ENCODE results near the gene MTTP. TPM values are rescaled to one million over a fixed set of nuclear protein-coding genes. Genes with fewer than 3 reads are reported as not detected.

The MTTP gene
- total and polyA plus RNA-seq, 2 experiments from 2014 or later = not detected

- Histone ChIP-seq H3F3A (ENCODE audit: insufficient read depth) (no peaks in the 10 kb centered on the region), H3K9me2 (ENCODE audit: insufficient read depth) (no peaks in the 10 kb centered on the region), H3K4me3 (no peak overlapping the region), H2AFZ (no peak overlapping the region), H3K9ac (no peak overlapping the region), H4K20me1 (ENCODE audit: insufficient read depth) (no peaks in the 10 kb centered on the region), H3K27me3 (replicated peaks; ENCODE audit: insufficient read depth) (no peaks in the 10 kb centered on the region), H3K79me2 (ENCODE audit: insufficient read depth) (no peaks in the 10 kb centered on the region), H3K4me1 (ENCODE audit: insufficient read depth) (no peaks in the 10 kb centered on the region), H3K9me3 (ENCODE audit: low read depth) (no peaks in the 10 kb centered on the region), H3K27ac (no peak overlapping the region), H3K36me3 (ENCODE audit: low read depth) (no peaks in the 10 kb centered on the region), H3K4me2 (ENCODE audit: unreplicated experiment) (no peak overlapping the region)
- in situ Hi-C loops (cut with MboI) = no loop called here
- TF ChIP-seq EZH2 (IDR thresholded peaks at IDR 0.05; ENCODE audit: insufficient read depth, poor library complexity, severe bottlenecking) (no peak), EZH2phosphoT487 (IDR thresholded peaks at IDR 0.05; ENCODE audit: insufficient read depth, low read depth) (no peak)
- no peak for DNase-seq
Measured at GRCh38 chr4:99629962-99630554, 55.4 kb downstream of the MTTP start.

DNA sequence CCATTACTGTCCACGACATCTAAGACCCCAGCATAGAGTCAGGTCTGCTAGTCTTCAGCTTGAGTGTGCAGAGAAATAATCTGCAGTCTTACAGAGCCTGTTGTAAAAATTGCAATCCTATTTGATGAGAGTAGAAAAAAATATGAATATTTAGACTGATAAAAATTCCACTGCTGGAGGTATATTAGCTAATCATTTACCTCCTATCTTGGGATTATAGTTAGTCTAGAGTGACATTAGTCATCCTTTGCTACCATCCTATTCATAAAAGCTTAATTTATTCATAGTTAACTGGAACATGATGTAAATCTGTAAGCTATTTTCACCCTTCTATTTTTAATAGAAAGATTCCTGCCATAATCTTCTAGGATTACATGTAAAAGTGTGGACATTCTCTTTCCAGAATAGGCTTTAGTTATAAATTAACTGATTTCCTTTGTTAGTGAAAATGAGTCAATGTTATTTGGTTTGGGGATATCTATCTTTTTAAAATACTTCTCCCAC is 56.3 kb downstream of the MTTP start:
- in situ Hi-C loops (cut with MboI) = no loop called here
- H3K4me1 ChIP-seq (ENCODE audit: insufficient read depth) = no peaks in the 10 kb centered on the region
- no peaks in the 10 kb centered on the region for H3K79me2 ChIP-seq (ENCODE audit: insufficient read depth)
- H2AFZ ChIP-seq = no peak overlapping the region
- H3K27ac ChIP-seq = no peak overlapping the region
- H3K9me2 ChIP-seq (ENCODE audit: insufficient read depth) = no peaks in the 10 kb centered on the region
- WGBS, 2 experiments (ENCODE audit: low coverage in 1 of 2, low lambda C conversion rate in 2 of 2, missing lambda C conversion rate in 2 of 2) = 4 to 6% methylated on average over 1 of the region's 1 CpG
- no peaks in the 10 kb centered on the region for H3K36me3 ChIP-seq (ENCODE audit: low read depth)
- H4K20me1 ChIP-seq (ENCODE audit: insufficient read depth) = no peaks in the 10 kb centered on the region
- H3K9ac ChIP-seq = no peak overlapping the region
- TF ChIP-seq EZH2 (IDR thresholded peaks at IDR 0.05; ENCODE audit: insufficient read depth, poor library complexity, severe bottlenecking) (no peak), EZH2phosphoT487 (IDR thresholded peaks at IDR 0.05; ENCODE audit: insufficient read depth, low read depth) (no peak)
- H3K27me3 ChIP-seq (replicated peaks; ENCODE audit: insufficient read depth) = no peaks in the 10 kb centered on the region
- H3K4me3 ChIP-seq = no peak overlapping the region
- H3K9me3 ChIP-seq (ENCODE audit: low read depth) = no peaks in the 10 kb centered on the region
- DNase-seq = no peak
- no peak overlapping the region for H3K4me2 ChIP-seq (ENCODE audit: unreplicated experiment)
- H3F3A ChIP-seq (ENCODE audit: insufficient read depth) = no peaks in the 10 kb centered on the region

GRCh38 chr4:99633772-99634171 is 59.1 kb downstream of the MTTP start:
- Histone ChIP-seq H4K20me1 (ENCODE audit: insufficient read depth) (no peaks in the 10 kb centered on the region), H3K79me2 (ENCODE audit: insufficient read depth) (no peaks in the 10 kb centered on the region), H3K4me2 (ENCODE audit: unreplicated experiment) (no peak overlapping the region), H3K36me3 (ENCODE audit: low read depth) (no peaks in the 10 kb centered on the region), H3K4me3 (no peak overlapping the region), H3K9me3 (ENCODE audit: low read depth) (no peaks in the 10 kb centered on the region), H3K27ac (no peak overlapping the region), H3K27me3 (replicated peaks; ENCODE audit: insufficient read depth) (no peaks in the 10 kb centered on the region), H3K9ac (no peak overlapping the region), H2AFZ (no peak overlapping the region), H3K4me1 (ENCODE audit: insufficient read depth) (no peaks in the 10 kb centered on the region), H3F3A (ENCODE audit: insufficient read depth) (no peaks in the 10 kb centered on the region), H3K9me2 (ENCODE audit: insufficient read depth) (no peaks in the 10 kb centered on the region)
- DNase-seq = no peak
- in situ Hi-C loops (cut with MboI) = no loop called here
- TF ChIP-seq EZH2 (IDR thresholded peaks at IDR 0.05; ENCODE audit: insufficient read depth, poor library complexity, severe bottlenecking) (no peak), EZH2phosphoT487 (IDR thresholded peaks at IDR 0.05; ENCODE audit: insufficient read depth, low read depth) (no peak)
- 65 to 67% methylated on average over 14 of the region's 14 CpGs for WGBS, 2 experiments (ENCODE audit: low coverage in 1 of 2, low lambda C conversion rate in 2 of 2, missing lambda C conversion rate in 2 of 2)

DNA sequence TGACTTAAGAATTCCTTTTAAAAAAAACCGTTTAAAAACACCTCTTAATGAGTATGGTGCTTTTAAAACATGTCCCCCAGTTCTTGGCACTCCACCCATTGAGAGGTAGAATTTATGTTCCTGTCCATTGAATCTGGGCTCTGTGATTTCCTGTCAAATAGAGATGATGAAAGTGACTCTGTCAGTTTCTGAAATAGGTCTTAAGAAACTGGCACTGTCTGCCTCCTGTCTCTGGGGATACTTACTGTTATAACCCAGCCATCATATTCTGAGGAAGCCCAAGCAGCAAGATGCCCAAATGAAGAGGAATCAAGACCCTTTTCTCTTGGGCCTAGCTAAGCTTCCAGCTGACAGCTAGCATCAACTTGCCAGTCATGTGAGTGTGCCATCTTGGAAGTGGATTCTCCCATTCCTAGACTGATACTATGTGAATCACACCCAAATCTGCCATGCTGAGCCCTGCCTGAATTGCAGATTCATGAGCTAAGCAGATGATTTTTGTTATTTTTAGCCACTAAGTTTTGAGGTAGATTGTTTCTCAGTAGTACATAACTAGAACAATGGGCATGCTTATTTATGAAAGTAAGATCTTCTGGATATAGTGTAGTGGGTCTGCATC is 60.2 kb downstream of the MTTP start:
- no peaks in the 10 kb centered on the region for H3K79me2 ChIP-seq (ENCODE audit: insufficient read depth)
- H3K4me3 ChIP-seq = no peak overlapping the region
- no peak overlapping the region for H3K4me2 ChIP-seq (ENCODE audit: unreplicated experiment)
- no peaks in the 10 kb centered on the region for H3F3A ChIP-seq (ENCODE audit: insufficient read depth)
- H3K36me3 ChIP-seq (ENCODE audit: low read depth) = no peaks in the 10 kb centered on the region
- no peak overlapping the region for H3K9ac ChIP-seq
- DNase-seq = no peak
- no peak overlapping the region for H3K27ac ChIP-seq
- no peak overlapping the region for H2AFZ ChIP-seq
- in situ Hi-C loops (cut with MboI) = no loop called here
- no peaks in the 10 kb centered on the region for H4K20me1 ChIP-seq (ENCODE audit: insufficient read depth)
- H3K4me1 ChIP-seq (ENCODE audit: insufficient read depth) = no peaks in the 10 kb centered on the region
- no peaks in the 10 kb centered on the region for H3K27me3 ChIP-seq (replicated peaks; ENCODE audit: insufficient read depth)
- H3K9me2 ChIP-seq (ENCODE audit: insufficient read depth) = no peaks in the 10 kb centered on the region
- H3K9me3 ChIP-seq (ENCODE audit: low read depth) = no peaks in the 10 kb centered on the region
- TF ChIP-seq EZH2phosphoT487 (IDR thresholded peaks at IDR 0.05; ENCODE audit: insufficient read depth, low read depth) (no peak), EZH2 (IDR thresholded peaks at IDR 0.05; ENCODE audit: insufficient read depth, poor library complexity, severe bottlenecking) (no peak)
- 0 to 14% methylated on average over 1 of the region's 1 CpG for WGBS, 2 experiments (ENCODE audit: low coverage in 1 of 2, low lambda C conversion rate in 2 of 2, missing lambda C conversion rate in 2 of 2)
